Endodermal cell (in vitro differentiated cells): Measurements from ENCODE around the gene CFAP221. TPM values are rescaled to one million over a fixed set of nuclear protein-coding genes. Genes with fewer than 3 reads are reported as not detected.

Source experiments
- DNase-seq: peaks from one replicate; pipeline ENCODE4 v3.0.0-alpha.2; 2017
- H3K27ac ChIP-seq: 2 replicates; pipeline ENCODE4 v1.5.1; 2013; ENCODE audit warnings: mild to moderate bottlenecking, low read depth, low read length, moderate library complexity
- H3K27me3 ChIP-seq: 2 replicates; pipeline ENCODE4 v1.6.1; 2013; ENCODE audit warnings: mild to moderate bottlenecking, low read length, moderate library complexity; ENCODE audit not compliant: insufficient read depth, control insufficient read depth, poor library complexity, severe bottlenecking
- H3K36me3 ChIP-seq: 2 replicates; pipeline ENCODE4 v1.7.0; 2013; ENCODE audit warnings: mild to moderate bottlenecking, low read length, moderate library complexity; ENCODE audit not compliant: control insufficient read depth, insufficient read depth
- H3K4me1 ChIP-seq: one replicate; pipeline ENCODE4 v1.7.0; 2013; ENCODE audit warnings: low read length; ENCODE audit not compliant: control insufficient read depth, insufficient read depth
- H3K4me3 ChIP-seq: 2 replicates; pipeline ENCODE4 v1.5.1; 2013; ENCODE audit warnings: mild to moderate bottlenecking, low read length, moderate library complexity
- H3K9ac ChIP-seq: 2 replicates; pipeline ENCODE4 v1.6.1; 2013; ENCODE audit warnings: mild to moderate bottlenecking, low read length, moderate library complexity; ENCODE audit not compliant: poor library complexity, severe bottlenecking; ENCODE audit errors: extremely low read depth
- H3K9me3 ChIP-seq: 2 replicates; pipeline ENCODE4 v1.6.1; 2013; ENCODE audit warnings: mild to moderate bottlenecking, low read length, moderate library complexity; ENCODE audit not compliant: control insufficient read depth
- H3K27ac Mint-ChIP-seq: 2 replicates; pipeline ENCODE4 v1.8.0; 2020; ENCODE audit warnings: mixed read lengths
- H3K27me3 Mint-ChIP-seq: 2 replicates; pipeline ENCODE4 v1.8.0; 2021; ENCODE audit warnings: mild to moderate bottlenecking, mixed read lengths; ENCODE audit not compliant: insufficient read depth
- H3K36me3 Mint-ChIP-seq: 2 replicates; pipeline ENCODE4 v1.8.0; 2020; ENCODE audit warnings: low read depth, mixed read lengths
- H3K4me1 Mint-ChIP-seq: 2 replicates; pipeline ENCODE4 v1.8.0; 2020; ENCODE audit warnings: mixed read lengths
- H3K4me3 Mint-ChIP-seq: 2 replicates; pipeline ENCODE4 v1.8.0; 2020; ENCODE audit warnings: mild to moderate bottlenecking, moderate library complexity, mixed read lengths
- H3K9me3 Mint-ChIP-seq: 2 replicates; pipeline ENCODE4 v1.8.0; 2020; ENCODE audit warnings: mild to moderate bottlenecking, mixed read lengths
- CTCF ChIP-seq: fragments of 200-600 bp; sonication (generic); conservative IDR thresholded peaks from 2 replicates; pipeline ENCODE4 v1.5.0; 2021; ENCODE audit warnings: antibody characterized with exemption, mild to moderate bottlenecking
- WGBS, 2 experiments: methylation state at CpG; one replicate each; pipeline versions ENCODE4 v1.1.5 to v1.1.7; 2013; ENCODE audit warnings: missing lambda C conversion rate in 2 of 2, mixed read lengths in 1 of 2; ENCODE audit not compliant: insufficient coverage in 1 of 2, insufficient read length in 1 of 2; 5-methylcytosine and 5-hydroxymethylcytosine counted together
- total RNA-seq, 2 donors: library from RNA; stranded (reverse); fragmentation: NEBNext Ultra II Directional in 1 of 2; extraction: Animal tissue kit (Norgen Biotek cat#: 25700) in 1 of 2; gene quantifications; 2 replicates in 1 of 2; 3 replicates in 1 of 2; pipeline ENCODE4 v1.2.1, GENCODE V29; 2021

The CFAP221 gene
- total RNA-seq, 2 donors from 2014 or later: 10.0 to 18.0 TPM

- H3K27ac Mint-ChIP-seq: no peak overlapping the region
- TF ChIP-seq CTCF: no peak
- no peaks in the 10 kb centered on the region for H3K27me3 ChIP-seq
- no peaks in the 10 kb centered on the region for H3K4me1 ChIP-seq
- no peaks in the 10 kb centered on the region for H3K9me3 Mint-ChIP-seq
- H3K9ac ChIP-seq: no peak overlapping the region
- DNase-seq: no peak
- no peaks in the 10 kb centered on the region for H3K9me3 ChIP-seq
- peaks cover 14% of the 10 kb centered on the region for H3K27me3 Mint-ChIP-seq
- H3K4me1 Mint-ChIP-seq: peaks cover 4% of the 10 kb centered on the region
- H3K4me3 ChIP-seq: no peak overlapping the region
- no peak overlapping the region for H3K27ac ChIP-seq
- WGBS, 2 experiments: 44% methylated on average over 1 of the region's 1 CpG; no CpG with 5 or more reads in 1 of the 2 experiments
- no peaks in the 10 kb centered on the region for H3K36me3 Mint-ChIP-seq
- H3K4me3 Mint-ChIP-seq: no peak overlapping the region
- no peaks in the 10 kb centered on the region for H3K36me3 ChIP-seq
Observed at GRCh38 chr2:119513832-119514231, 30.4 kb upstream of the CFAP221 start.

- 86 to 95% methylated on average over 1 to 2 of the region's 2 CpGs for whole genome bisulfite sequencing, 2 experiments
- no peak overlapping the region for H3K4me3 ChIP-seq
- no peak overlapping the region for H3K9ac ChIP-seq
- H3K4me1 ChIP-seq: no peaks in the 10 kb centered on the region
- Mint-ChIP-seq H3K9me3 (no peaks in the 10 kb centered on the region), H3K4me3 (no peak overlapping the region), H3K27me3 (peaks cover 24% of the 10 kb centered on the region), H3K27ac (no peak overlapping the region), H3K4me1 (peaks cover 4% of the 10 kb centered on the region), H3K36me3 (no peaks in the 10 kb centered on the region)
- no peak for TF ChIP-seq CTCF
- H3K36me3 ChIP-seq: no peaks in the 10 kb centered on the region
- no peak overlapping the region for H3K27ac ChIP-seq
- H3K27me3 ChIP-seq: peaks cover 3% of the 10 kb centered on the region
- H3K9me3 ChIP-seq: no peaks in the 10 kb centered on the region
- DNase-seq: no peak
Observed at GRCh38 chr2:119516121-119516520, 28.1 kb upstream of the CFAP221 start.

DNA sequence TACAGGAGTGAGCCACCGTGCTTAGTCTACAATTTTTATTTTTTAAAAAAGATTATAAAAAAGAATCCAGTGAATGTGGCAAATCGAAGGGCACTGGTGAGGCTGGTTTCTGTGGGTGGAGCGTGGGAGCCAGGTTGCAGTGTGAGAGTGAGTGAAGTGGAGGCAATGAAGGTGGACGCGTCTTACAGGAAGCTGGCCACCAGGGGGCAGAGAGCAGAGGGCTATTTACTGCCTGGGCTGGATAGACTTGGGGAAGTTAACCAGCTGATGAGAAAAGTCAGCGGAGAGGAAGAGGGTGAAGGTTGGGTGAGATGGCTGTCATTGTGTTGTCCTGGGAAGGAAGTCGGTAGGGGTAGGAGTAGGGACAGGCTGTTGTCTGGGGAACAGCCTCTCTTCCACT is 26.8 kb upstream of the CFAP221 start:
- Histone ChIP-seq H3K27me3 (peaks cover 17% of the 10 kb centered on the region), H3K9ac (no peak overlapping the region), H3K36me3 (no peaks in the 10 kb centered on the region), H3K27ac (no peak overlapping the region), H3K9me3 (no peaks in the 10 kb centered on the region), H3K4me3 (no peak overlapping the region), H3K4me1 (no peaks in the 10 kb centered on the region)
- Mint-ChIP-seq H3K4me1 (peaks cover 4% of the 10 kb centered on the region), H3K27me3 (peaks cover 38% of the 10 kb centered on the region), H3K27ac (no peak overlapping the region), H3K9me3 (no peaks in the 10 kb centered on the region), H3K36me3 (no peaks in the 10 kb centered on the region), H3K4me3 (no peak overlapping the region)
- TF ChIP-seq CTCF: peak; percentile 94
- peak; percentile 91 for DNase-seq
- WGBS, 2 experiments: 45 to 48% methylated on average over 4 to 7 of the region's 7 CpGs
